K562 (cell line): ENCODE measurements around the gene BICD1. TPM values are rescaled to one million over a fixed set of nuclear protein-coding genes. Genes with fewer than 3 reads are reported as not detected.

Source experiments
- ATAC-seq: fragments of 200-7000 bp; cut with Tn5 transposase; 3 replicates; pipeline ENCODE4 v1.9.1; 2020; ENCODE audit warnings: moderate library complexity
- BruUV-seq: library from RNA; stranded (reverse); fragments of 400-500 nt; replicated peaks from 2 replicates; lab custom pipeline; 2021; lab: Mats Ljungman, UMichigan
- CTCF ChIA-PET: fragments of 300-600 bp; formaldehyde crosslinking; extraction: SDS; loops from one replicate; lab custom pipeline; 2021; ENCODE audit warnings: low intra/inter-chr PET ratio; lab: Yijun Ruan, JAX
- POLR2A ChIA-PET: fragments of 300-600, 350-650 bp; sonication (Branson Sonifier 250); formaldehyde crosslinking; extraction: SDS; loops from one replicate; lab custom pipeline; 2021; ENCODE audit warnings: antibody characterized with exemption, inconsistent platforms; lab: Yijun Ruan, JAX
- DNase-seq, 4 experiments: peaks; one replicate each; pipeline versions ENCODE4 v3.0.0 to v3.0.0-alpha.2; 2011 to 2018; ENCODE audit warnings: low spot score in 3 of 4, mixed read lengths in 3 of 4; ENCODE audit errors: extremely low read depth in 1 of 4
- FAIRE-seq: peaks from 2 replicates; lab custom pipeline; 2011; peaks lifted over from hg19 to GRCh38; lab: Jason Lieb, UNC
- H2AFZ ChIP-seq: 2 replicates; pipeline ENCODE4 v1.6.0; 2011; ENCODE audit warnings: low read depth, low read length, control low read depth, inconsistent platforms
- H3K27ac ChIP-seq: fragments of 200-600 bp; 3 replicates; pipeline ENCODE4 v1.8.0; 2011; ENCODE audit warnings: low read depth, mild to moderate bottlenecking, control low read depth, inconsistent platforms, low read length, moderate library complexity, mixed read lengths; ENCODE audit errors: extremely low read depth
- H3K27me3 ChIP-seq, 2 experiments: fragments of 300-600 bp in 1 of 2; 2 replicates in 1 of 2; 3 replicates in 1 of 2; pipeline versions ENCODE4 v1.6.0 to v1.8.0; 2011; ENCODE audit warnings: inconsistent platforms in 2 of 2, low read length in 2 of 2, mild to moderate bottlenecking in 1 of 2, mixed read lengths in 1 of 2, moderate library complexity in 1 of 2; ENCODE audit not compliant: control insufficient read depth in 2 of 2, insufficient read depth in 2 of 2
- H3K36me3 ChIP-seq: fragments of 300-600 bp; 3 replicates; pipeline ENCODE4 v1.8.0; 2011; ENCODE audit warnings: mild to moderate bottlenecking, low read length, inconsistent platforms; ENCODE audit not compliant: control insufficient read depth, insufficient read depth
- H3K4me1 ChIP-seq, 2 experiments: fragments of 200-600 bp in 1 of 2; replicated peaks in 1 of 2; 2 replicates in 1 of 2; 3 replicates in 1 of 2; pipeline versions ENCODE4 v1.5.1 to v1.8.0; 2011; ENCODE audit warnings: inconsistent platforms in 2 of 2, low read length in 2 of 2, mild to moderate bottlenecking in 1 of 2, mixed read lengths in 1 of 2, moderate library complexity in 1 of 2; ENCODE audit not compliant: control insufficient read depth in 2 of 2, insufficient read depth in 2 of 2
- H3K4me2 ChIP-seq: 2 replicates; pipeline ENCODE4 v1.6.1; 2011; ENCODE audit warnings: low read length, control low read depth, inconsistent platforms, mixed read lengths; ENCODE audit not compliant: insufficient read depth
- H3K4me3 ChIP-seq: fragments of 200-600 bp; sonication (generic), shearing (Covaris generic); 2 replicates; pipeline ENCODE4 v1.5.1; 2016; ENCODE audit warnings: control low read depth, inconsistent platforms
- H3K79me2 ChIP-seq: fragments of 200-600 bp; 3 replicates; pipeline ENCODE4 v1.8.0; 2011; ENCODE audit warnings: low read length, inconsistent platforms; ENCODE audit not compliant: control insufficient read depth, insufficient read depth
- H3K9ac ChIP-seq, 2 experiments: 2 replicates each; pipeline versions ENCODE4 v1.6.0 to v1.6.1; 2011; ENCODE audit warnings: low read depth in 2 of 2, low read length in 2 of 2, control low read depth in 1 of 2, inconsistent platforms in 1 of 2, mild to moderate bottlenecking in 1 of 2, mixed read lengths in 1 of 2; ENCODE audit not compliant: insufficient read depth in 1 of 2
- H3K9me1 ChIP-seq: one replicate; pipeline ENCODE4 v1.6.0; 2011; ENCODE audit warnings: inconsistent platforms, mild to moderate bottlenecking, low read length, moderate library complexity; ENCODE audit not compliant: control insufficient read depth, insufficient read depth
- H3K9me3 ChIP-seq: replicated peaks from 2 replicates; pipeline ENCODE4 v1.5.1; 2011; ENCODE audit warnings: low read depth, low read length, inconsistent platforms; ENCODE audit not compliant: control insufficient read depth, insufficient read depth
- H4K20me1 ChIP-seq: replicated peaks from 2 replicates; pipeline ENCODE4 v1.6.1; 2011; ENCODE audit warnings: low read length, inconsistent platforms, mixed read lengths; ENCODE audit not compliant: control insufficient read depth, insufficient read depth
- ADNP ChIP-seq: fragments of 200-800 bp; sonication (Bioruptor generic); IDR thresholded peaks from 2 replicates; pipeline ENCODE4 v1.6.1; 2016; ENCODE audit warnings: missing genetic modification characterization, missing compliant biosample characterization
- CBX1 ChIP-seq: sonication (generic); IDR thresholded peaks from 2 replicates; pipeline ENCODE4 v1.6.1; 2016; ENCODE audit warnings: antibody characterized with exemption, low read depth, mild to moderate bottlenecking
- CHD4 ChIP-seq: fragments of 200-600 bp; sonication (generic); IDR thresholded peaks from 3 replicates; pipeline ENCODE4 v1.6.1; 2012; ENCODE audit warnings: low read depth, mild to moderate bottlenecking, mixed read lengths, low read length, inconsistent platforms; ENCODE audit not compliant: insufficient read depth, insufficient replicate concordance, poor library complexity, severe bottlenecking
- DNMT1 ChIP-seq: fragments of 450-650 bp; IDR thresholded peaks from 2 replicates; pipeline ENCODE4 v1.6.1; 2016; ENCODE audit warnings: antibody characterized with exemption, mild to moderate bottlenecking
- FOXA3 ChIP-seq, 2 experiments: fragments of 450-650 bp in 1 of 2; sonication (generic) in 1 of 2; formaldehyde crosslinking; IDR thresholded peaks in 1 of 2; conservative IDR thresholded peaks in 1 of 2; 2 replicates each; pipeline versions ENCODE4 v1.4.0 to v1.8.0; 2020 to 2022; ENCODE audit warnings: mild to moderate bottlenecking in 2 of 2, missing genetic modification reagents in 1 of 2
- HDAC3 ChIP-seq: fragments of 450-650 bp; IDR thresholded peaks from 2 replicates; pipeline ENCODE4 v1.6.1; 2018; ENCODE audit warnings: borderline replicate concordance, mild to moderate bottlenecking, moderate library complexity; ENCODE audit not compliant: partially characterized antibody
- MEF2A ChIP-seq: IDR thresholded peaks from 2 replicates; pipeline ENCODE4 v1.6.1; 2011; ENCODE audit warnings: low read depth, mild to moderate bottlenecking, low read length, moderate library complexity; ENCODE audit not compliant: control insufficient read depth
- MXI1 ChIP-seq: IDR thresholded peaks from 2 replicates; pipeline ENCODE4 v1.6.1; 2011; ENCODE audit warnings: low read depth, mild to moderate bottlenecking, improper control_type of control experiment, low read length
- NR2C1 ChIP-seq, 2 experiments: fragments of 450-650 bp; IDR thresholded peaks; 2 replicates each; pipeline ENCODE4 v1.6.1; 2017; ENCODE audit warnings: mild to moderate bottlenecking in 2 of 2, antibody characterized with exemption in 1 of 2, inconsistent platforms in 1 of 2, missing compliant biosample characterization in 1 of 2, missing genetic modification characterization in 1 of 2
- RNF2 ChIP-seq: sonication (generic); IDR thresholded peaks from 2 replicates; pipeline ENCODE4 v1.6.1; 2016
- SMAD1 ChIP-seq: fragments of 150-350 bp; IDR thresholded peaks from 2 replicates; pipeline ENCODE4 v1.6.1; 2014; ENCODE audit warnings: low read length, low read depth; ENCODE audit not compliant: partially characterized antibody
- SMAD2 ChIP-seq: fragments of 150-350 bp; IDR thresholded peaks from 2 replicates; pipeline ENCODE4 v1.6.1; 2014; ENCODE audit warnings: low read depth, mild to moderate bottlenecking, low read length
- TEAD4 ChIP-seq, 2 experiments: sonication (generic) in 1 of 2; formaldehyde crosslinking in 1 of 2; IDR thresholded peaks; 2 replicates each; pipeline versions ENCODE4 v1.6.1 to v1.8.0; 2012 to 2022; ENCODE audit warnings: borderline replicate concordance in 1 of 2, inconsistent platforms in 1 of 2, low read length in 1 of 2, mild to moderate bottlenecking in 1 of 2, missing genetic modification reagents in 1 of 2
- USF1 ChIP-seq: sonication (generic); formaldehyde crosslinking; IDR thresholded peaks from 2 replicates; pipeline ENCODE4 v1.9.0; 2022; ENCODE audit warnings: mild to moderate bottlenecking, missing genetic modification reagents
- XRCC4 ChIP-seq: IDR thresholded peaks from one replicate; pipeline ENCODE4 v1.6.1; 2011; ENCODE audit not compliant: insufficient read depth, insufficient read length; ENCODE audit errors: extremely low read depth
- ZBTB8A ChIP-seq: fragments of 450-650 bp; IDR thresholded peaks from 2 replicates; pipeline ENCODE4 v1.6.1; 2018; ENCODE audit warnings: mild to moderate bottlenecking, moderate library complexity; ENCODE audit not compliant: partially characterized antibody
- ZNF445 ChIP-seq: fragments of 250-450 bp; sonication (Bioruptor Pico); IDR thresholded peaks from 2 replicates; pipeline ENCODE4 v1.4.0; 2020; ENCODE audit warnings: low read depth, mild to moderate bottlenecking, moderate library complexity
- WGBS: fragments of 100-300 bp; shearing (Covaris generic); methylation state at CpG from one replicate; pipeline ENCODE4 v1.1.6; 2016; ENCODE audit warnings: low coverage, mixed read lengths; ENCODE audit not compliant: insufficient coverage; ENCODE audit errors: missing lambda C conversion rate; 5-methylcytosine and 5-hydroxymethylcytosine counted together
- in situ Hi-C: fragments of 300-500 bp; cut with MboI; formaldehyde crosslinking; loops from 4 replicates; pipeline ENCODE4 v1.15.0; 2018; ENCODE audit warnings: inconsistent platforms, mixed read lengths
- intact Hi-C: fragments of 100-400 bp; cut with micrococcal nuclease; formaldehyde crosslinking; loops from 2 replicates; pipeline ENCODE4 v1.14.2; 2022
- polyA plus RNA-seq, 8 experiments: library from polyadenylated mRNA; depleted of rRNA in 4 of 8; stranded (reverse) in 5 of 8; unstranded in 3 of 8; fragments of >200 nt; fragmentation: Nextera tagmentation in 2 of 8; fragmentation: Illumina TruSeq in 1 of 8; extraction: Ambion mirVana in 2 of 8; extraction: Trizol in 1 of 8; gene quantifications; 2 replicates each; pipeline versions ENCODE4 v1.2.1 to v1.2.3, GENCODE V29; 2011 to 2014; ENCODE audit warnings: inconsistent platforms in 1 of 8, missing spikeins in 1 of 8
- total RNA-seq, 7 experiments: library from RNA; depleted of rRNA in 6 of 7; stranded (reverse); fragments of >200 nt in 6 of 7; fragmentation: Illumina TruSeq in 2 of 7; extraction: Trizol in 2 of 7; gene quantifications; 2 replicates each; pipeline versions ENCODE4 v1.2.1 to v1.2.3, GENCODE V29; 2011 to 2021; ENCODE audit warnings: low replicate concordance in 1 of 7

BICD1 gene
- total and polyA plus RNA-seq, 9 of the 15 experiments (the other 6 are each of a cell fraction or from before 2014, with no cell fraction given), result 3.5 to 21.1 (median 12.5) TPM

- Histone ChIP-seq H3K27me3 (no peaks in the 10 kb centered on the region), H3K79me2 (no peaks in the 10 kb centered on the region), H3K36me3 (no peaks in the 10 kb centered on the region), H2AFZ (no peak overlapping the region), H3K9ac (no peak overlapping the region), H3K4me1 (no peaks in the 10 kb centered on the region), H4K20me1 (no peaks in the 10 kb centered on the region), H3K9me3 (peaks cover 3% of the 10 kb centered on the region), H3K4me3 (no peak overlapping the region), H3K27ac (no peak overlapping the region), H3K4me2 (no peak overlapping the region), H3K9me1 (no peaks in the 10 kb centered on the region)
- CTCF ChIA-PET, result no interaction called here
- no TSS peak for BruUV-seq
- WGBS, result 55% methylated on average over 2 of the region's 2 CpGs
- intact Hi-C loops (no loop called here), in situ Hi-C loops (no loop called here)
- ATAC-seq, result no peak
- no peak for DNase-seq
- TF ChIP-seq ZNF445 (CRISPR knock-in tag) (no peak), USF1 (CRISPR knock-in tag) (no peak), HDAC3 (no peak), NR2C1 (IDR thresholded peaks at IDR 0.05) (no peak), NR2C1 (tag; IDR thresholded peaks at IDR 0.05) (no peak)
- POLR2A ChIA-PET, result no interaction called here
- FAIRE-seq, result no peak
These were observed 56.9 kb downstream of the BICD1 start for GRCh38 chr12:32163596-32163995.

- Histone ChIP-seq H3K4me1 (no peaks in the 10 kb centered on the region), H3K27ac (no peak overlapping the region), H2AFZ (no peak overlapping the region), H3K4me2 (no peak overlapping the region), H3K79me2 (no peaks in the 10 kb centered on the region), H3K36me3 (no peaks in the 10 kb centered on the region), H3K27me3 (no peaks in the 10 kb centered on the region), H3K4me3 (no peak overlapping the region), H3K9me3 (peaks cover 3% of the 10 kb centered on the region), H3K9ac (no peak overlapping the region), H4K20me1 (no peaks in the 10 kb centered on the region), H3K9me1 (no peaks in the 10 kb centered on the region)
- ATAC-seq (no peak), DNase-seq (no peak), FAIRE-seq (no peak)
- in situ Hi-C loops (no loop called here), intact Hi-C loops (no loop called here)
- 81% methylated on average over 4 of the region's 4 CpGs for WGBS
- POLR2A ChIA-PET, result interaction anchor here (0.7 kb wide), 1 partner anchor 118 kb away, joined by 3 read pairs; no protein-coding TSS in a partner anchor
- CTCF ChIA-PET, result no interaction called here
- no TSS peak for BruUV-seq
- TF ChIP-seq MEF2A, result no peak
- no peak for TF ChIP-seq RNF2
- TF ChIP-seq SMAD2, result no peak
- TF ChIP-seq TEAD4 (IDR thresholded peaks at IDR 0.05; ENCODE audit: low read length), result no peak
- no peak for TF ChIP-seq TEAD4 (CRISPR knock-in tag; IDR thresholded peaks at IDR 0.05; ENCODE audit: borderline replicate concordance)
- TF ChIP-seq CHD4, result no peak
- no peak for TF ChIP-seq MXI1
- no peak for TF ChIP-seq CBX1
- TF ChIP-seq ADNP (tag), result no peak
- TF ChIP-seq XRCC4, result no peak
- no peak for TF ChIP-seq DNMT1
- no peak for TF ChIP-seq ZBTB8A
- no peak for TF ChIP-seq FOXA3 (CRISPR knock-in tag; conservative IDR thresholded peaks at IDR 0.05 in 1 of 2, IDR thresholded peaks at IDR 0.05 in 1 of 2)
- TF ChIP-seq SMAD1, result no peak
These were observed 59.9 kb downstream of the BICD1 start for GRCh38 chr12:32166510-32166909.
